Activated CD8-positive, alpha-beta memory T cell treated with anti-CD3 and anti-CD28 coated beads, Interleukin-2, amount 50 U/mL, for 4 hours (primary cell): ENCODE data around the gene SSUH2.

ENCODE experiments used
- DNase-seq: peaks from one replicate; pipeline ENCODE4 v3.0.0-alpha.2; 2020

SSUH2 gene

DNA sequence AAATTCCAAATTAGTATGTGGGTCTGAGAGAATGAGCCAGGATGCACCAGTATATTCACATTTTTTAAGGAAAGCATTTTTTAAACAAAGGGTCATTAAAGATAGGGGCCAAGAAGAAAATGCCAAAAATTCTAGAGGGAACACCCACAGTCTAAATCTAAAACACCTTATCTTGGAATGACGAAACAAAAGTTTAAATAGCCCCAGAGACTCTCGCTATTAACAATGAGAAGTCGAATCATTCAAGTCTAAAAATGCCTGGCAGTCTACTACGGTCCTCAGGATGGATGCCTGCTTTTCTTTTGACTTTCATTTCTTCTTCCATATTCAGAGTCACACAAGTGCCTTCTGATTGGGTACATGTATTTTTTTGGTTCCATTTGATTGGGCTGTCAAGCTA is 66.3 kb downstream of the SSUH2 start:
- no peak for DNase-seq

DNA sequence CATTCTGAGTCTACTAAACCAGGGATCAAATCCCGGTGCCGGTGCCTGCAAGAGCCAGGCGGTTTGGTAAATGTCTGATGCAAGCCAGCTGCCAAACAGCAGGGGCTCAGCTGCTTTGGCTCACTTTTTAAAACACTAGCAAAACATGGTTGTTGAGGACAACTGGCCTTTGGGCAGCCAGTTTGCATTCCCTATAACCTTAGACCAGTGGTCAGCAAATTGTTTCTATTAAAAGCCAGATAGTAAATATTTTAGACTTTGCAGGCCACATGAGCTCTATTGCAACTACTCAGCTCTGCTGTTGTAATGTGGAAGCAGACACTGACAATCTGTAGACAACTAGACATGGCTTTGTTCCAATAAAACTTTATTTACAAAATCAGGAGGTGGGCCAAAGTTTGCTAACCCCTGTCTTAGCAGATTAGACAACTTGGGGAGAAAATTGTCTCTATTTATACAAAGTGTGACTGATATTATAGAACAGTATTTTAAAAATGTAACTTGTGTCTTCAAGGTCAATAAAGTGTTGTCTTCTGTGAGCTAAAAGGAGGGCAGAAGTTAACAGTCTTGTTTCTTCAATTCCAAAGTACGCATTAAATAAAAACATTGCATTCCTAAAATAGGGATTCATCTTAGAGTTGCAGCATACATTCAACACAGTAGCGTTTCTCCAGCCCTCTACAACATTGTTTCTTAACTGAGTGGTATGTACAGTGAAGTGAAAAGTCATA is 67.6 kb downstream of the SSUH2 start:
- no peak for DNase-seq

- DNase-seq: no peak
Observed at GRCh38 chr3:8576436-8576835, 68.2 kb downstream of the SSUH2 start.

DNA sequence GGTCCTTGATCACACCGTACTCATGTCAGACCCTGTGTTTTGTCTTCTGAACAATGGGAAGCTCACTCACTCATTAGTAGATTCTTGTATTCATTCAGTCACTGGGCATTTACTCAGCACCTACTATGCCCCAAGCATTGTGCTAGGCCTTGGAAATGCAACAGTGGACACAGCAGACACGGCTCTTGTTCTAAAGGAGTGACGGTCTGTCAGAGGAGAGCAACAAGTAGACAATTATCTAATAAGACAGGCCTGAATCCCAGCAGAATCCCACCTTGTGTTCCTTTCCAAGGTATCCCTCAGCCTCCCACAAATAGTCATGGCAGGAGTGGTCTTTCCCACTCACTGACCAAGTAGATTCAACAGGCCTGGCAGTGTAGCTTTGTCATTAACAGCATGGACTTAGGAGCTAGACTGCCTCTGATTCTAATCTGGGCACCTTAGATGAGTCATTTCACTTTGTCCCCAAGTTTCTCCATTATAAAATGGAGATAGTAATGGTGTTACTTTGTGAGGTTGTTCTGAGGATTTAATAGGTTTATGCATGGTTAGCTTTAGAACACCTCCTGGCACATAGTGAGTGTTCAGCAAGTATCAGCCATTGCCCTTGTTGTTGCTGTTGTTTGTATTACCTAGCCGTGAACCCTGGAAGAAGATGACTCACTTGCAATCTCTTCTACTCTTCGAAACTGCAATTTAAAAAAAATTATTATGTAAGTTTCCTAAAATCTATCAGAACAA is 69.1 kb downstream of the SSUH2 start:
- DNase-seq: no peak

GRCh38 chr3:8574670-8575322 is 69.8 kb downstream of the SSUH2 start:
- no peak for DNase-seq

- no peak for DNase-seq
Observed at GRCh38 chr3:8574040-8574669, 70.4 kb downstream of the SSUH2 start.

DNA sequence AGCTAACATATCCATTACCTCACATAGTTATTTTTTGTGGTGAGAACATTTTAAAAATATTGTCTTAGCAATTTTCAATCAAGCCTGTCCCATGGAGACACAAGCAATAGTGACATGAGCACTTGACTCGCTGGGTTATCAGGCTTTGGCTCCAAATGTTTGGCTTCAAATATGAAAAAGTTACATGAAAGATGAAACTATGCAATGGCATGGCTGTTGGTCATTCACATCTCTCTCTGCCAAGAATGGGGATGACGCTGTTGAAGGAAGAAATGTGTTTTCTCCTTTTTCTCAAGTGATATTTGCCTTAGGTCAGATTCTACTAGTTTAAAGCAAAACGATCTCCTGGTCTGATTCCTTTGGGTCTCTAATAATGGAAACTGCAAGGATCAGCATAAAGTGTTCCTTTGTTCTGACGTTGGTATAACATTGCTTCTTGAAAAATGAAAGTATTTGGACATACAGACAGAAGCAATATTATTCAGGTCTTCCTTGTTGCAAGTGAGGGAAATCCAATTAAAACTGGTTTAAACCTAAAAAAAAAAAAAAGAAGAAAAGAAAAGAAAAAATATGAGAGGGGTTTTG is 71.2 kb downstream of the SSUH2 start:
- no peak for DNase-seq

GRCh38 chr3:8571256-8571655 is 73.3 kb downstream of the SSUH2 start:
- no peak for DNase-seq
